ENCODE data around the gene CCDC117. TPM values are rescaled to one million over a fixed set of nuclear protein-coding genes. Genes with fewer than 3 reads are reported as not detected.
A peak's percentile ranks its signal among the peaks of the same experiment; 100 is the strongest.
"Not testable (repeated sequence)": the region's sequence is repeated elsewhere in the genome, so short reads cannot be mapped to it uniquely, and the experiment has no call there.

CCDC117 gene
- total RNA-seq, 1 donor from 2014 or later: 19.1 TPM

- TF ChIP-seq CTCF (IDR thresholded peaks at IDR 0.05; ENCODE audit: insufficient read depth, low read length, poor library complexity, severe bottlenecking): no peak
- no peaks in the 10 kb centered on the region for H3K27me3 ChIP-seq (ENCODE audit: control insufficient read depth, insufficient read depth, low read length)
- peaks cover 4% of the 10 kb centered on the region for H3K36me3 ChIP-seq (ENCODE audit: control insufficient read depth, insufficient read depth, low read length)
- peak overlapping the region; percentile 93 for H3K4me3 ChIP-seq (ENCODE audit: low read depth, low read length)
- DNase-seq (ENCODE audit: low read depth): peak; percentile 64
Observed at GRCh38 chr22:28798810-28799605, 26.5 kb downstream of the CCDC117 start.

- H3K27me3 ChIP-seq (ENCODE audit: control insufficient read depth, insufficient read depth, low read length): no peaks in the 10 kb centered on the region
- H3K4me3 ChIP-seq (ENCODE audit: low read depth, low read length): peak overlapping the region; percentile 93
- peaks cover 4% of the 10 kb centered on the region for H3K36me3 ChIP-seq (ENCODE audit: control insufficient read depth, insufficient read depth, low read length)
- DNase-seq (ENCODE audit: low read depth): no peak
- no peak for TF ChIP-seq CTCF (IDR thresholded peaks at IDR 0.05; ENCODE audit: insufficient read depth, low read length, poor library complexity, severe bottlenecking)
Observed at GRCh38 chr22:28799606-28800307, 27.3 kb downstream of the CCDC117 start.

DNA sequence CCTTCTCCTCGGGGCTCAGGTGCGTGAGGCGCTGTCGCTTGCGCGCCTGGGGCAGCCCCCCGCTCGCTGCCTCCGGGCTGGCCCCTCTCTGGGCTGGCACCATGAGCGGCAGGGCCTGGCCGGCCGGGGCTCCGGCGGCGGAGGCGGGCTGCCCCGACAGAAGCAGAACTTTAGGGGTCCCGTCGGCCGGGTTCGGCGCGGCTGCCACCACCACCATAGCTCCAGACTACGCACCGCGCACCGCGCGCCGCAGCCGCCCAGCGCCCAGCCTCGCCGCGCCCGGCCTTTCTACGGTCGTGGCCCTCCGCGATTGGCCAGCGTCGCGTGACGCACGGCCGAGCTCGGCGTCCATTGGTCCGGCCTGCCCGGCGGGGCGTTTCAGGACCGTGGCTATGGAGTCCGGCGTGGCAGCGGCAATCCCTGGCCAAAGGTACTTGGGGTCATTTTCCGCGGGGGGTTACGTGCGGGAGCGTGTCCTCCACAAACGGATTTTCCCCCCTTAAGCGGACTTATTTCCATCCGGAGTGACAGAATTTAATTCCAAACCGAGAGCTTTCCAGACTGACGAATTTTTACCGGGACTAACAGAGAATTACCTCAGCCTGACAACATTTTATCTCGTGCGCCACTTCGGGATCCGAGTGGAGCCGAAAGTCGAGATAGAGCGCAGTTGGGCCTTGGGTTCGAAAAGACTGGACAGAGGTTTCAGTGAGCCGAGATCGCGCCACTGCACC is 28.0 kb downstream of the CCDC117 start, which contains the start of gene XBP1:
Gene XBP1 (minus strand): TSS at position 262 of the 734 bp plus-strand sequence.
- no peak for TF ChIP-seq CTCF (IDR thresholded peaks at IDR 0.05; ENCODE audit: insufficient read depth, low read length, poor library complexity, severe bottlenecking)
- peak within 1 kb of the TSS; percentile 93 for H3K4me3 ChIP-seq (ENCODE audit: low read depth, low read length)
- H3K27me3 ChIP-seq (ENCODE audit: control insufficient read depth, insufficient read depth, low read length): no peaks in the 10 kb centered on the region
- peak; percentile 56 for DNase-seq (ENCODE audit: low read depth)
- peaks cover 4% of the 10 kb centered on the region for H3K36me3 ChIP-seq (ENCODE audit: control insufficient read depth, insufficient read depth, low read length)

GRCh38 chr22:28801845-28802594 is 29.5 kb downstream of the CCDC117 start:
- TF ChIP-seq CTCF (IDR thresholded peaks at IDR 0.05; ENCODE audit: insufficient read depth, low read length, poor library complexity, severe bottlenecking): no peak
- H3K27me3 ChIP-seq (ENCODE audit: control insufficient read depth, insufficient read depth, low read length): no peaks in the 10 kb centered on the region
- no peak overlapping the region for H3K4me3 ChIP-seq (ENCODE audit: low read depth, low read length)
- DNase-seq (ENCODE audit: low read depth): no peak
- H3K36me3 ChIP-seq (ENCODE audit: control insufficient read depth, insufficient read depth, low read length): no peaks in the 10 kb centered on the region

DNA sequence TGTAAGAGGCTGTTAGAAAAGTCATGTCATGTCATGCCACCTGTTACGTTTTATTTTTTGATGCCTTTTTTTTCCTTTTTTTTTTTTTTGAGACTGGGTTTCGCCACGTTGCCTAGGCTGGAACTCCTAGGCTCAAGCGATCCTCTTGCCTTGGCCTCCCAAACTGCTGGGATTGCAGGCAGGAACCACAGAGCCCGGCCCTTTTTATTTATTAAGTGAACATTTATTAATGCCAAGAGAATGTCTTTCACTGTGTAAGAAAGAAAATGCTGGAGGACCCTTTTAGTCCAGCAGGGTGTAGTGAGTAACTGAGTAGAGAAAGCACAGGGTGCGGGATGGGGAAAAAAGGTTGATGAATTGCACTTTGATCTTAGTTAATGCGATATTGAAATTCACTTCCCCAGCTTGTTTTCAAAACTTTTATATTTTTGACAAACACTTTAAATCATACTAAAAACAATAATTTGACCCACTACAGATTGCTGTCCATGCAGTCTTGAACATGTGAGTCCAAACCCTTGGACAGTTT is 30.2 kb downstream of the CCDC117 start:
- no peaks in the 10 kb centered on the region for H3K36me3 ChIP-seq (ENCODE audit: control insufficient read depth, insufficient read depth, low read length)
- no peak for DNase-seq (ENCODE audit: low read depth)
- H3K27me3 ChIP-seq (ENCODE audit: control insufficient read depth, insufficient read depth, low read length): no peaks in the 10 kb centered on the region
- H3K4me3 ChIP-seq (ENCODE audit: low read depth, low read length): no peak overlapping the region
- TF ChIP-seq CTCF (IDR thresholded peaks at IDR 0.05; ENCODE audit: insufficient read depth, low read length, poor library complexity, severe bottlenecking): no peak

GRCh38 chr22:28805426-28805825 is 32.9 kb downstream of the CCDC117 start:
- not testable (repeated sequence) for H3K27me3 ChIP-seq (ENCODE audit: control insufficient read depth, insufficient read depth, low read length); H3K36me3 ChIP-seq (ENCODE audit: control insufficient read depth, insufficient read depth, low read length); H3K4me3 ChIP-seq (ENCODE audit: low read depth, low read length); DNase-seq (ENCODE audit: low read depth)

All from kidney epithelial cell (primary cell).